Measurements from ENCODE around the gene PLXDC2. TPM values are rescaled to one million over a fixed set of nuclear protein-coding genes. Genes with fewer than 3 reads are reported as not detected.

The PLXDC2 gene
- total and polyA plus RNA-seq, 2 experiments from 2014 or later: 13.5 to 19.4 TPM

GRCh38 chr10:20128811-20129210, 312.6 kb downstream of the PLXDC2 start:
- no peak overlapping the region for H3K27ac ChIP-seq (ENCODE audit: low read depth)
- ATAC-seq: no peak
- TF ChIP-seq ZNF462 (CRISPR knock-in tag; IDR thresholded peaks at IDR 0.05) (no peak), STAT1 (IDR thresholded peaks at IDR 0.05; ENCODE audit: unreplicated experiment) (no peak), CREB1 (CRISPR knock-in tag; IDR thresholded peaks at IDR 0.05; ENCODE audit: low read depth) (no peak), REST (IDR thresholded peaks at IDR 0.05; ENCODE audit: unreplicated experiment) (no peak), CTCF (conservative IDR thresholded peaks at IDR 0.05; ENCODE audit: low read depth in 2 of 2) (no peak), NANOG (IDR thresholded peaks at IDR 0.05; ENCODE audit: borderline replicate concordance) (no peak), EZH2 (IDR thresholded peaks at IDR 0.05; ENCODE audit: low read depth, unreplicated experiment) (no peak), JUNB (IDR thresholded peaks at IDR 0.05; ENCODE audit: unreplicated experiment) (no peak), ZNF331 (CRISPR knock-in tag; IDR thresholded peaks at IDR 0.05; ENCODE audit: low read depth) (no peak), POLR2AphosphoS5 (IDR thresholded peaks at IDR 0.05; ENCODE audit: low read depth) (no peak), EZH2phosphoT487 (IDR thresholded peaks at IDR 0.05; ENCODE audit: unreplicated experiment) (no peak), ZNF114 (CRISPR knock-in tag; IDR thresholded peaks at IDR 0.05) (no peak)
- TF ChIP-seq, protein P1, sequence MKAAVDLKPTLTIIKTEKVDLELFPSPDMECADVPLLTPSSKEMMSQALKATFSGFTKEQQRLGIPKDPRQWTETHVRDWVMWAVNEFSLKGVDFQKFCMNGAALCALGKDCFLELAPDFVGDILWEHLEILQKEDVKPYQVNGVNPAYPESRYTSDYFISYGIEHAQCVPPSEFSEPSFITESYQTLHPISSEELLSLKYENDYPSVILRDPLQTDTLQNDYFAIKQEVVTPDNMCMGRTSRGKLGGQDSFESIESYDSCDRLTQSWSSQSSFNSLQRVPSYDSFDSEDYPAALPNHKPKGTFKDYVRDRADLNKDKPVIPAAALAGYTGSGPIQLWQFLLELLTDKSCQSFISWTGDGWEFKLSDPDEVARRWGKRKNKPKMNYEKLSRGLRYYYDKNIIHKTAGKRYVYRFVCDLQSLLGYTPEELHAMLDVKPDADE (IDR thresholded peaks at IDR 0.05): no peak
- Mint-ChIP-seq H3K9me3 (peaks cover 22% of the 10 kb centered on the region), H3K4me1 (no peaks in the 10 kb centered on the region; the same call in 2 of the 3 replicates), H3K36me3 (ENCODE audit: low read depth) (peaks cover 33% of the 10 kb centered on the region), H3K4me3 (no peak overlapping the region), H3K27me3 (ENCODE audit: insufficient read depth, low read depth, poor library complexity) (peaks cover 10% of the 10 kb centered on the region), H3K27ac (no peak overlapping the region)
- H3K36me3 ChIP-seq (ENCODE audit: insufficient read depth): no peaks in the 10 kb centered on the region
- H3K79me2 ChIP-seq (replicated peaks; ENCODE audit: insufficient read depth): peaks cover 23% of the 10 kb centered on the region
- no peaks in the 10 kb centered on the region for H4K20me1 ChIP-seq (replicated peaks; ENCODE audit: insufficient read depth)
- H3F3A ChIP-seq (replicated peaks; ENCODE audit: low read depth): no peaks in the 10 kb centered on the region
- H3K4me2 ChIP-seq: no peak overlapping the region
- H3K4me3 ChIP-seq: no peak overlapping the region
- H3K9me2 ChIP-seq (ENCODE audit: insufficient read depth): peaks cover 6% of the 10 kb centered on the region; the same call in 1 of the 2 replicates
- no peaks in the 10 kb centered on the region for H3K27me3 ChIP-seq (ENCODE audit: insufficient read depth)
- no peak overlapping the region for H2AFZ ChIP-seq
- H3K4me1 ChIP-seq (ENCODE audit: insufficient read depth): no peaks in the 10 kb centered on the region
- DNase-seq (ENCODE audit: low spot score): no peak
